Small intestine (tissue), 7 donors: Measurements from ENCODE around the gene ARHGEF10L. TPM values are rescaled to one million over a fixed set of nuclear protein-coding genes. Genes with fewer than 3 reads are reported as not detected.

ENCODE experiments used
- DNase-seq, 2 donors: peaks; one replicate each; pipeline versions ENCODE4 v3.0.0 to v3.0.0-alpha.2; 2013
- FAIRE-seq: peaks from 2 replicates; lab custom pipeline; 2012; peaks lifted over from hg19 to GRCh38; lab: Jason Lieb, UNC
- H3K27ac ChIP-seq, 3 donors: one replicate each; pipeline ENCODE4 v1.5.1; 2013; ENCODE audit warnings: low read length in 2 of 3, mild to moderate bottlenecking in 2 of 3, control low read depth in 1 of 3, inconsistent platforms in 1 of 3, low read depth in 1 of 3, moderate library complexity in 1 of 3
- H3K27me3 ChIP-seq, 3 donors: one replicate each; pipeline ENCODE4 v1.6.1; 2013; ENCODE audit warnings: low read length in 3 of 3, inconsistent platforms in 1 of 3; ENCODE audit not compliant: control insufficient read depth in 3 of 3, insufficient read depth in 3 of 3
- H3K36me3 ChIP-seq, 3 donors: one replicate each; pipeline ENCODE4 v1.6.1; 2013; ENCODE audit warnings: low read length in 3 of 3, inconsistent platforms in 1 of 3, low read depth in 1 of 3, mild to moderate bottlenecking in 1 of 3, moderate library complexity in 1 of 3; ENCODE audit not compliant: control insufficient read depth in 3 of 3, insufficient read depth in 2 of 3
- H3K4me1 ChIP-seq, 3 donors: one replicate each; pipeline ENCODE4 v1.6.1; 2013; ENCODE audit warnings: low read length in 2 of 3, inconsistent platforms in 1 of 3, low read depth in 1 of 3, mild to moderate bottlenecking in 1 of 3, moderate library complexity in 1 of 3; ENCODE audit not compliant: control insufficient read depth in 3 of 3, insufficient read depth in 2 of 3
- H3K4me3 ChIP-seq, 3 donors: one replicate each; pipeline ENCODE4 v1.5.1; 2013; ENCODE audit warnings: low read length in 3 of 3, control low read depth in 1 of 3, inconsistent platforms in 1 of 3, low read depth in 1 of 3, mild to moderate bottlenecking in 1 of 3, moderate library complexity in 1 of 3
- H3K9me3 ChIP-seq, 2 donors: one replicate each; pipeline ENCODE4 v1.6.1; 2013; ENCODE audit warnings: low read depth in 1 of 2, low read length in 1 of 2; ENCODE audit not compliant: control insufficient read depth in 2 of 2, insufficient read depth in 1 of 2
- WGBS, 3 donors: extraction: QIAGEN DNeasy Blood & Tissue Kit; methylation state at CpG; one replicate each; pipeline ENCODE4 v1.1.7; 2013; 5-methylcytosine and 5-hydroxymethylcytosine counted together
- polyA plus RNA-seq, 4 donors: library from polyadenylated mRNA; stranded (reverse) in 3 of 4; unstranded in 1 of 4; fragments of 200-250 nt in 3 of 4; fragments of 120-200 nt in 1 of 4; gene quantifications; one replicate each; pipeline versions ENCODE4 v1.2.1 to v1.2.3, GENCODE V29; 2013
- donor health status: healthy with polysubstance abuse.
- donor health status: control.
- donor health status: control.
- donor health status: Bipolar disorder and iron deficiency.
- donor health status: healthy.

Gene ARHGEF10L
- polyA plus RNA-seq, 4 donors, result 5.6 to 120 (median 35.0) TPM

GRCh38 chr1:17538428-17539117 lies 925 bp upstream of the ARHGEF10L start:
- Histone ChIP-seq H3K27me3 (peaks cover 0 to 14% (median 6%) of the 10 kb centered on the region in 3 donors), H3K4me3 (peak overlapping the region in 1 of 3 donors; percentile 25), H3K27ac (peak overlapping the region in 1 of 3 donors; percentile 59), H3K36me3 (no peaks in the 10 kb centered on the region), H3K4me1 (peaks cover 0 to 23% (median 2%) of the 10 kb centered on the region in 3 donors), H3K9me3 (peaks cover 0 to 3% of the 10 kb centered on the region in 2 donors)
- DNase-seq (peak; percentile 61 to 84), FAIRE-seq (no peak)
- 9 to 22% (median 15%) methylated on average over 13 of the region's 13 CpGs for WGBS, 3 donors

DNA sequence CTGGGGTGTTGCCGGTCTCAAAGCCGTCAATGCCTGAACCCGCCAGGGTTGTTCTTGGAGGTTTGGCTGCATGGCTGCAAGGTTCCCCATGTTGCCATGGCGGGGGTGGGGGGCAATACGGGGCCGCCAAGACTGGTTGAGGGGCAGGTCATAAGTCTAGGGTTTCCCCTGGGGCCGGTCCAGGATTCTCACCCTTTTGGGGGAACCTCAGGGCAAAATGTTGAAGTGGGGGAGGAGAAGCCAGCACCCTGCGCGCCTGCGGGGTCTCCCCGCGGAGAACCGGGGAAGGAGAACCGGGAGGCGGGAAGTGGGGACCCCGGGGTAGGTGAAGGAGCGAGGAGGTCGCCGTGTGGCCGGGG lies 401 bp upstream of the ARHGEF10L start:
- 2 to 9% (median 5%) methylated on average over 19 to 20 of the region's 20 CpGs for WGBS, 3 donors
- peak overlapping the region; percentile 25 to 60 (median 49) for H3K4me3 ChIP-seq

GRCh38 chr1:17540255-17541001 lies 930 bp downstream of the ARHGEF10L start:
- H3K27ac ChIP-seq, result peak overlapping the region; percentile 24 to 92 (median 55)
- H3K4me3 ChIP-seq, result peak overlapping the region; percentile 49 to 62 (median 60)
- 7 to 8% (median 8%) methylated on average over 24 to 26 of the region's 26 CpGs for WGBS, 3 donors
- DNase-seq (no peak), FAIRE-seq (no peak)
- peaks cover 0 to 23% (median 8%) of the 10 kb centered on the region in 3 donors for H3K4me1 ChIP-seq
- peaks cover 0 to 5% of the 10 kb centered on the region in 2 donors for H3K9me3 ChIP-seq
- H3K36me3 ChIP-seq, result no peaks in the 10 kb centered on the region
- peaks cover 0 to 18% (median 6%) of the 10 kb centered on the region in 3 donors for H3K27me3 ChIP-seq

More for the DNA sequence above, 401 bp upstream of the ARHGEF10L start:
- Histone ChIP-seq H3K27ac (peak overlapping the region in 1 of 3 donors; percentile 59), H3K4me1 (peaks cover 0 to 23% (median 2%) of the 10 kb centered on the region in 3 donors), H3K9me3 (peaks cover 0 to 3% of the 10 kb centered on the region in 2 donors), H3K27me3 (peaks cover 0 to 14% (median 6%) of the 10 kb centered on the region in 3 donors), H3K36me3 (no peaks in the 10 kb centered on the region)
- DNase-seq (no peak), FAIRE-seq (no peak)

DNA sequence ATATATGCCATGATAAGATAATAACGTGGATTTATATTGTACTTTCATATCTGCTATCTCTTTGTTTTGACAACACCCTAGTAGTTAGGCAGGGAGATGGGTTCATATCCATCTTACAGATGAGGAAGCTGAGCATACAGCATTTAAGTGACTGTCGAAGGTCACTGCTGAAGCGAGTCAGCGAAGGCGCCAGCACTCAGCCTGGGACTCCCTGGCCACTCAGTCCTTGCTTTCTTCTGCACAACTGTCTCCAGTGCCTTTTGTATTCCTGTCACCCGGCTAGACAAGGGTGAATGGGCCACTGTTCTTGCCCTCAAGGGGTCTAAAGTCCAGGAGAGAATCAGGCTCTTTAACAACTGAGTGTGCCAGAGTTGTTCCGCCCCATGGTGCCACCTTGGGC lies 3.1 kb downstream of the ARHGEF10L start:
- peaks cover 0 to 23% (median 11%) of the 10 kb centered on the region in 3 donors for H3K4me1 ChIP-seq
- H3K9me3 ChIP-seq, result peaks cover 0 to 5% of the 10 kb centered on the region in 2 donors
- no peak overlapping the region for H3K4me3 ChIP-seq
- no peak for FAIRE-seq
- peaks cover 0 to 22% (median 6%) of the 10 kb centered on the region in 3 donors for H3K27me3 ChIP-seq
- WGBS, 3 donors, result 34 to 59% (median 42%) methylated on average over 7 of the region's 7 CpGs
- peak in 1 of 2 donors; percentile 64 for DNase-seq
- peak overlapping the region in 1 of 3 donors; percentile 12 for H3K27ac ChIP-seq
- no peaks in the 10 kb centered on the region for H3K36me3 ChIP-seq

- 57 to 62% (median 60%) methylated on average over 6 of the region's 6 CpGs for WGBS, 3 donors
- Histone ChIP-seq H3K4me1 (peaks cover 0 to 11% (median 11%) of the 10 kb centered on the region in 3 donors), H3K9me3 (peaks cover 0 to 5% of the 10 kb centered on the region in 2 donors), H3K27me3 (peaks cover 0 to 22% (median 4%) of the 10 kb centered on the region in 3 donors), H3K36me3 (no peaks in the 10 kb centered on the region), H3K4me3 (no peak overlapping the region), H3K27ac (peak overlapping the region in 1 of 3 donors; percentile 71)
- FAIRE-seq, result no peak
- no peak for DNase-seq
These were observed 5.4 kb downstream of the ARHGEF10L start for GRCh38 chr1:17544776-17545350.

- peaks cover 0 to 5% of the 10 kb centered on the region in 2 donors for H3K9me3 ChIP-seq
- H3K27me3 ChIP-seq, result peaks cover 0 to 17% (median 0%) of the 10 kb centered on the region in 3 donors
- no peak for FAIRE-seq
- 35 to 36% (median 35%) methylated on average over 2 of the region's 2 CpGs for WGBS, 3 donors
- H3K36me3 ChIP-seq, result no peaks in the 10 kb centered on the region
- DNase-seq, result peak in 1 of 2 donors; percentile 44
- H3K27ac ChIP-seq, result peak overlapping the region in 1 of 3 donors; percentile 71
- peaks cover 0 to 11% (median 9%) of the 10 kb centered on the region in 3 donors for H3K4me1 ChIP-seq
- H3K4me3 ChIP-seq, result no peak overlapping the region
These were observed 5.9 kb downstream of the ARHGEF10L start for GRCh38 chr1:17545356-17545755.

- FAIRE-seq (no peak), DNase-seq (no peak)
- H3K4me3 ChIP-seq, result no peak overlapping the region
- H3K27me3 ChIP-seq, result peaks cover 0 to 8% (median 0%) of the 10 kb centered on the region in 3 donors
- no peaks in the 10 kb centered on the region for H3K36me3 ChIP-seq
- H3K4me1 ChIP-seq, result peaks cover 0 to 18% (median 11%) of the 10 kb centered on the region in 3 donors
- peaks cover 0 to 2% of the 10 kb centered on the region in 2 donors for H3K9me3 ChIP-seq
- 79 to 92% (median 91%) methylated on average over 8 of the region's 8 CpGs for WGBS, 3 donors
- no peak overlapping the region for H3K27ac ChIP-seq
These were observed 7.6 kb downstream of the ARHGEF10L start for GRCh38 chr1:17546946-17547670.
